ENCODE data around the gene FAM186B.
A peak's percentile ranks its signal among the peaks of the same experiment; 100 is the strongest.

The FAM186B gene

DNA sequence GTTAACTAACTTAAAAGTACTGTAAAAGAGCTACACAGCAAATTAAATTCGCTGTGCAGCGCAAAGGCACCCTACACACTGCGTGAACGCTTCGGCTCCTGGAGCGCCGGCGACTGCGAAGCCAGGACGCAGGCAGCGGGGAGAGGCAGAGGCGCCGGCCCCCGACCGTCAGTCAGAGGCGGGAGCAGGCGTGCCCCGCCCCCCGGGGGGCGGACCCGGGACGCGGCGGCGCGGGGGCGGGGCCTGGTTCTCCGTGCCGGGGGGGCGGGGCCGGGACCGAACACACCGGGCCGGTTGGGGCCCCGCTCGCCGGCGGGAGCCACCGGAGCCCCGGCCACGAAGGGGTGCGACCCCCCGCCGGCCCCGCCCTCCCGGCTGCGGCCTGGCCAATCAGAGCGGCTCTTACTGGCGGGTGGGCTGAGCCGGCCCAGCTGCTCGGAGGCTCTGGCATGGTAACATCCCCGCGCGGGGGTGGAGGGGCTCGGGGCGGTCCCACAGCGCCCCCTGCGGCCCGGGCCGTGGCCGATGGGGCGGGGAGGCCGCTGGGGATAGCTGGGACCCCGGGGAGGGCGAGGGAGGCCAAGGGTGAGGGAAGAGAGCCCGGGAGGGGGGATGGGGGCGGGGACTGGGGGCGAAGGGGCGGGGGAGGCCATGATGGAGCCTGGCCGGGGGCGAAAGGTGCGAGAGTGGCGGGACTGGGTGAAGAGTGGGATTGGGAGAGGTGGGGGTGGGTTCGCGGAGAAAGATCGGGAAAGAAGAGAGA, 17.9 kb upstream of the FAM186B start, which contains the start of gene PRPF40B:
Gene PRPF40B (plus strand): TSS at position 420 of the 763 bp plus-strand sequence. CDS start 30 bp downstream, at position 450.
- H4K8ac ChIP-seq (ENCODE audit: low read length) = peak within 1 kb of the TSS; percentile 92
- H3K27me3 ChIP-seq (ENCODE audit: control insufficient read depth in 1 of 2, insufficient read depth in 1 of 2, low read length in 2 of 2) = peaks cover 1 to 5% of the 10 kb centered on the region in 2 experiments
- peak within 1 kb of the TSS; percentile 78 for H4K91ac ChIP-seq (ENCODE audit: low read length)
- peaks cover 20% of the 10 kb centered on the region for H3K4me1 ChIP-seq (ENCODE audit: control insufficient read depth, insufficient read depth, low read depth, low read length)
- peak within 1 kb of the TSS; percentile 86 for H3K27ac ChIP-seq (ENCODE audit: low read length, poor library complexity, severe bottlenecking)
- peak within 1 kb of the TSS; percentile 88 for H2AFZ ChIP-seq (ENCODE audit: low read depth, low read length)
- peak within 1 kb of the TSS in 1 of 2 experiments; percentile 83 for H3K23ac ChIP-seq (ENCODE audit: low read length in 2 of 2)
- no peak within 1 kb of the TSS for H2BK15ac ChIP-seq (ENCODE audit: low read depth, poor library complexity, severe bottlenecking)
- H3K14ac ChIP-seq (ENCODE audit: low read length in 2 of 2) = peak within 1 kb of the TSS in 1 of 2 experiments; percentile 75
- H3K4me3 ChIP-seq (ENCODE audit: insufficient read depth in 1 of 2, low read depth in 1 of 2, low read length in 2 of 2) = peak within 1 kb of the TSS; percentile 67 to 86
- H2BK120ac ChIP-seq (ENCODE audit: low read depth, low read length) = no peak within 1 kb of the TSS
- peak within 1 kb of the TSS; percentile 97 for H3K4me2 ChIP-seq (ENCODE audit: low read length, poor library complexity, severe bottlenecking)
- H3K18ac ChIP-seq (ENCODE audit: low read depth in 1 of 2, low read length in 2 of 2) = peak within 1 kb of the TSS; percentile 16 to 66
- H3K4ac ChIP-seq (ENCODE audit: low read depth in 1 of 2, low read length in 2 of 2) = peak within 1 kb of the TSS; percentile 79 to 95
- H3K9ac ChIP-seq (ENCODE audit: low read length) = peak within 1 kb of the TSS; percentile 91
- H2BK5ac ChIP-seq (ENCODE audit: low read depth, low read length, poor library complexity, severe bottlenecking) = no peak within 1 kb of the TSS
- H3K9me3 ChIP-seq (ENCODE audit: control insufficient read depth, low read length) = no peaks in the 10 kb centered on the region
- 2% methylated on average over 58 of the region's 76 CpGs for WGBS
- H2BK12ac ChIP-seq (ENCODE audit: low read length in 2 of 2) = peak within 1 kb of the TSS in 1 of 2 experiments; percentile 71
- DNase-seq = peak; percentile 85
- H2AK5ac ChIP-seq (ENCODE audit: low read length, severe bottlenecking) = peak within 1 kb of the TSS; percentile 87
- peaks cover 5% of the 10 kb centered on the region for H3K79me1 ChIP-seq (replicated peaks; ENCODE audit: low read length, poor library complexity, severe bottlenecking)
- H3K36me3 ChIP-seq (ENCODE audit: control insufficient read depth in 1 of 2, insufficient read depth in 2 of 2, low read depth in 1 of 2, low read length in 2 of 2) = no peaks in the 10 kb centered on the region

DNA sequence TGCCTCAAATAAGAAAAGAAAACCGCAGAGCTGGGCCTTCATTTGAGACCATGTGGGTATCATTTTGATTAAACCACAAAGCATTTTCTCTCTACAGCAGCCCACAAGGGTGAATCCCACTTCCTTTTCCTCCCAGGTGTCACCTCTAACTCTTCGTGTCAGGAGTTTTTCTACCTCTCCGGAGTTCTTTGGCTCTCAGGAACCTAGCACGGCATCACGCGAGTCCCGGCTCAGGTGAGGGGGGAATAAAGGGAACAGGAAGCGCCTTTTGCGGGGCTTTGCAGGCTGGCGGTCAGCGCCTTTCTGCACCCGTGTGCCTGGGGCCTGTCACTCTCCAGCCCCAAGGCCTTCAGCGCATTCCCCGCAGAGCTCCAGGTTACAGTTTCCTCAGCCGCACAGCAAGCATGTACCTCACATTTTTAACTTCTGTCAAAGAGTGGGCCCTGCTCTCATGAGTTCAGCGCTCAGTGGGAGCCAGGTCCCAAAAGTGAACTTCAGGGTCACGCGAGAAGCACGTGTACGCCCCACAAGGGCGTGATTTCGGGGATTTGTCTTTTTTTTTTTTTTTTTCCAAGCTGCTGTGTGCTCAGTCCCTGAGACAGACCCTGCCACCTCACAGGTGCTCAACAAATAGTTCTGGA, 17.2 kb upstream of the FAM186B start:
- 11% methylated on average over 20 of the region's 22 CpGs for whole genome bisulfite sequencing
- peak overlapping the region; percentile 16 to 66 for H3K18ac ChIP-seq (ENCODE audit: low read depth in 1 of 2, low read length in 2 of 2)

GRCh38 chr12:49621651-49622500, 16.4 kb upstream of the FAM186B start:
- no peaks in the 10 kb centered on the region for H3K36me3 ChIP-seq (ENCODE audit: control insufficient read depth in 1 of 2, insufficient read depth in 2 of 2, low read depth in 1 of 2, low read length in 2 of 2)
- WGBS = 62% methylated on average over 28 of the region's 33 CpGs
- H3K4me3 ChIP-seq (ENCODE audit: insufficient read depth in 1 of 2, low read depth in 1 of 2, low read length in 2 of 2) = peak overlapping the region in 1 of 2 experiments; percentile 86
- no peak overlapping the region for H4K91ac ChIP-seq (ENCODE audit: low read length)
- H3K4ac ChIP-seq (ENCODE audit: low read depth in 1 of 2, low read length in 2 of 2) = peak overlapping the region in 1 of 2 experiments; percentile 95
- H2BK12ac ChIP-seq (ENCODE audit: low read length in 2 of 2) = no peak overlapping the region
- H3K79me1 ChIP-seq (replicated peaks; ENCODE audit: low read length, poor library complexity, severe bottlenecking) = peaks cover 3% of the 10 kb centered on the region
- peak overlapping the region; percentile 86 for H3K27ac ChIP-seq (ENCODE audit: low read length, poor library complexity, severe bottlenecking)
- peak overlapping the region; percentile 16 to 40 for H3K18ac ChIP-seq (ENCODE audit: low read depth in 1 of 2, low read length in 2 of 2)
- H3K4me1 ChIP-seq (ENCODE audit: control insufficient read depth, insufficient read depth, low read depth, low read length) = peaks cover 18% of the 10 kb centered on the region
- H4K8ac ChIP-seq (ENCODE audit: low read length) = peak overlapping the region; percentile 72
- H3K14ac ChIP-seq (ENCODE audit: low read length in 2 of 2) = peak overlapping the region in 1 of 2 experiments; percentile 75
- peak overlapping the region; percentile 91 for H3K9ac ChIP-seq (ENCODE audit: low read length)
- no peak for DNase-seq
- H3K23ac ChIP-seq (ENCODE audit: low read length in 2 of 2) = no peak overlapping the region
- no peaks in the 10 kb centered on the region for H3K9me3 ChIP-seq (ENCODE audit: control insufficient read depth, low read length)
- H2AFZ ChIP-seq (ENCODE audit: low read depth, low read length) = no peak overlapping the region
- H2BK120ac ChIP-seq (ENCODE audit: low read depth, low read length) = no peak overlapping the region
- peaks cover 3 to 10% of the 10 kb centered on the region in 2 experiments for H3K27me3 ChIP-seq (ENCODE audit: control insufficient read depth in 1 of 2, insufficient read depth in 1 of 2, low read length in 2 of 2)
- peak overlapping the region; percentile 97 for H3K4me2 ChIP-seq (ENCODE audit: low read length, poor library complexity, severe bottlenecking)
- no peak overlapping the region for H2BK15ac ChIP-seq (ENCODE audit: low read depth, poor library complexity, severe bottlenecking)
- H2BK5ac ChIP-seq (ENCODE audit: low read depth, low read length, poor library complexity, severe bottlenecking) = no peak overlapping the region
- peak overlapping the region; percentile 41 for H2AK5ac ChIP-seq (ENCODE audit: low read length, severe bottlenecking)

More for the DNA sequence above, 17.2 kb upstream of the FAM186B start:
- Histone ChIP-seq H3K79me1 (replicated peaks; ENCODE audit: low read length, poor library complexity, severe bottlenecking) (peaks cover 5% of the 10 kb centered on the region), H3K4me3 (ENCODE audit: insufficient read depth in 1 of 2, low read depth in 1 of 2, low read length in 2 of 2) (peak overlapping the region; percentile 67 to 86), H2AK5ac (ENCODE audit: low read length, severe bottlenecking) (no peak overlapping the region), H3K23ac (ENCODE audit: low read length in 2 of 2) (peak overlapping the region in 1 of 2 experiments; percentile 83), H3K9me3 (ENCODE audit: control insufficient read depth, low read length) (no peaks in the 10 kb centered on the region), H2BK12ac (ENCODE audit: low read length in 2 of 2) (peak overlapping the region in 1 of 2 experiments; percentile 3), H4K91ac (ENCODE audit: low read length) (peak overlapping the region; percentile 78), H3K27ac (ENCODE audit: low read length, poor library complexity, severe bottlenecking) (peak overlapping the region; percentile 86), H3K27me3 (ENCODE audit: control insufficient read depth in 1 of 2, insufficient read depth in 1 of 2, low read length in 2 of 2) (peaks cover 3 to 10% of the 10 kb centered on the region in 2 experiments), H3K4ac (ENCODE audit: low read depth in 1 of 2, low read length in 2 of 2) (peak overlapping the region; percentile 79 to 95), H2BK5ac (ENCODE audit: low read depth, low read length, poor library complexity, severe bottlenecking) (no peak overlapping the region), H2BK120ac (ENCODE audit: low read depth, low read length) (no peak overlapping the region), H3K4me1 (ENCODE audit: control insufficient read depth, insufficient read depth, low read depth, low read length) (peaks cover 20% of the 10 kb centered on the region), H4K8ac (ENCODE audit: low read length) (peak overlapping the region; percentile 72), H3K4me2 (ENCODE audit: low read length, poor library complexity, severe bottlenecking) (peak overlapping the region; percentile 97), H3K14ac (ENCODE audit: low read length in 2 of 2) (peak overlapping the region in 1 of 2 experiments; percentile 75), H3K9ac (ENCODE audit: low read length) (peak overlapping the region; percentile 91), H2AFZ (ENCODE audit: low read depth, low read length) (peak overlapping the region; percentile 88), H3K36me3 (ENCODE audit: control insufficient read depth in 1 of 2, insufficient read depth in 2 of 2, low read depth in 1 of 2, low read length in 2 of 2) (no peaks in the 10 kb centered on the region), H2BK15ac (ENCODE audit: low read depth, poor library complexity, severe bottlenecking) (no peak overlapping the region)
- no peak for DNase-seq
